HG03066 (cell line): Measurements from ENCODE around the gene MARVELD2.
A peak's percentile ranks its signal among the peaks of the same experiment; 100 is the strongest.
"Not testable (repeated sequence)": the region's sequence is repeated elsewhere in the genome, so short reads cannot be mapped to it uniquely, and the experiment has no call there.

Experiments used
- ATAC-seq: cut with Tn5 transposase; IDR thresholded peaks from one replicate; pipeline ENCODE4 v1.9.1; 2021; ENCODE audit warnings: low read depth; ENCODE audit not compliant: unreplicated experiment

The MARVELD2 gene

GRCh38 chr5:69414885-69415583 is at the start of gene MARVELD2:
Gene MARVELD2 (plus strand): TSS chr5:69415116. CDS start chr5:69419386, 4,270 bp downstream.
- no peak for ATAC-seq

- no peak for ATAC-seq
Observed at GRCh38 chr5:69367697-69368279, 47.1 kb upstream of the MARVELD2 start.

GRCh38 chr5:69368458-69369339 is 46.2 kb upstream of the MARVELD2 start:
- ATAC-seq, result peak; percentile 20

GRCh38 chr5:69369340-69370121 is 45.4 kb upstream of the MARVELD2 start, which contains the start of the genes AK6, RAD17 and TAF9:
Gene AK6 (minus strand): TSS chr5:69369520. CDS start chr5:69369490, 30 bp downstream.
Gene RAD17 (plus strand): TSS chr5:69369818. CDS start chr5:69372209, 2,391 bp downstream.
Gene TAF9 (minus strand): TSS chr5:69369520. CDS start chr5:69365737, 3,783 bp downstream.
- ATAC-seq, result peak; percentile 94

- ATAC-seq, result not testable (repeated sequence)
Observed at GRCh38 chr5:69370335-69370734, 44.6 kb upstream of the MARVELD2 start.

GRCh38 chr5:69372394-69372793 is 42.5 kb upstream of the MARVELD2 start:
- no peak for ATAC-seq

GRCh38 chr5:69374911-69375446 is 39.9 kb upstream of the MARVELD2 start:
- ATAC-seq, result peak; percentile 68

- ATAC-seq, result no peak
Observed at GRCh38 chr5:69378376-69378775, 36.5 kb upstream of the MARVELD2 start.

GRCh38 chr5:69404659-69405330 is 10.1 kb upstream of the MARVELD2 start:
- no peak for ATAC-seq

GRCh38 chr5:69415584-69415958 is 655 bp downstream of the MARVELD2 start:
- ATAC-seq, result no peak

- ATAC-seq, result no peak
Observed at GRCh38 chr5:69416180-69416579, 1.3 kb downstream of the MARVELD2 start.

- no peak for ATAC-seq
Observed at GRCh38 chr5:69416699-69417098, 1.8 kb downstream of the MARVELD2 start.

- ATAC-seq, result no peak
Observed at GRCh38 chr5:69418554-69418953, 3.6 kb downstream of the MARVELD2 start.

- ATAC-seq, result no peak
Observed at GRCh38 chr5:69431424-69432303, 16.7 kb downstream of the MARVELD2 start.

- ATAC-seq, result peak; percentile 68
Observed at GRCh38 chr5:69432412-69433206, 17.7 kb downstream of the MARVELD2 start.

- ATAC-seq, result not testable (repeated sequence)
Observed at GRCh38 chr5:69435276-69435884, 20.5 kb downstream of the MARVELD2 start.

- no peak for ATAC-seq
Observed at GRCh38 chr5:69444127-69444754, 29.3 kb downstream of the MARVELD2 start.
